GM12878 (cell line): ENCODE results near the gene AKAP13. TPM values are rescaled to one million over a fixed set of nuclear protein-coding genes. Genes with fewer than 3 reads are reported as not detected.

Experiments
- ATAC-seq: fragments of 200-7000 bp; cut with Tn5 transposase; 3 replicates; pipeline ENCODE4 v1.9.1; 2020; ENCODE audit warnings: mild to moderate bottlenecking, moderate library complexity
- BruUV-seq: library from RNA; stranded (reverse); fragments of 400-500 nt; replicated peaks from 2 replicates; lab custom pipeline; 2021; lab: Mats Ljungman, UMichigan
- CTCF ChIA-PET: fragments of 300-600 bp; sonication (Branson Sonifier 250); formaldehyde crosslinking; extraction: SDS; loops from one replicate; lab custom pipeline; 2021; ENCODE audit warnings: inconsistent platforms; lab: Yijun Ruan, JAX
- POLR2A ChIA-PET: fragments of 350-600 bp; formaldehyde crosslinking; extraction: SDS; loops from one replicate; lab custom pipeline; 2021; ENCODE audit warnings: inconsistent platforms; lab: Charles Lee
- RAD21 ChIA-PET: fragments of 300-600 bp; sonication (Branson Sonifier 250); formaldehyde crosslinking; loops from one replicate; lab custom pipeline; 2023; ENCODE audit warnings: antibody characterized with exemption; ENCODE audit not compliant: unreplicated experiment; lab: Charles Lee
- SMC1A ChIA-PET: fragments of 300-600 bp; sonication (Branson Sonifier 250); formaldehyde crosslinking; loops from one replicate; lab custom pipeline; 2023; ENCODE audit not compliant: unreplicated experiment, uncharacterized antibody; lab: Charles Lee
- DNase-seq: peaks from one replicate; pipeline ENCODE4 v3.0.0-alpha.2; 2011; ENCODE audit warnings: low read depth, low spot score
- FAIRE-seq: peaks from 3 replicates; lab custom pipeline; 2011; peaks lifted over from hg19 to GRCh38; lab: Jason Lieb, UNC
- H2AFZ ChIP-seq: 2 replicates; pipeline ENCODE4 v1.6.0; 2011; ENCODE audit warnings: low read depth, low read length, control low read depth; ENCODE audit not compliant: control insufficient read depth
- H3K27ac ChIP-seq: 2 replicates; pipeline ENCODE4 v1.5.1; 2011; ENCODE audit warnings: control low read depth; ENCODE audit not compliant: control insufficient read depth, insufficient read depth
- H3K27me3 ChIP-seq, 2 experiments: replicated peaks in 1 of 2; 2 replicates each; pipeline versions ENCODE4 v1.6.0 to v1.6.1; 2011; ENCODE audit warnings: low read length in 1 of 2; ENCODE audit not compliant: control insufficient read depth in 2 of 2, insufficient read depth in 2 of 2
- H3K36me3 ChIP-seq, 2 experiments: 2 replicates each; pipeline ENCODE4 v1.5.1; 2011; ENCODE audit warnings: low read length in 1 of 2; ENCODE audit not compliant: control insufficient read depth in 2 of 2, insufficient read depth in 2 of 2
- H3K4me1 ChIP-seq: 2 replicates; pipeline ENCODE4 v1.6.1; 2011; ENCODE audit warnings: mild to moderate bottlenecking, low read length, moderate library complexity, mixed read lengths; ENCODE audit not compliant: control insufficient read depth, insufficient read depth
- H3K4me2 ChIP-seq: 2 replicates; pipeline ENCODE4 v1.6.0; 2011; ENCODE audit warnings: control low read depth; ENCODE audit not compliant: control insufficient read depth, insufficient read depth
- H3K4me3 ChIP-seq: fragments of 200-600 bp; sonication (generic); 2 replicates; pipeline ENCODE4 v1.5.1; 2016
- H3K79me2 ChIP-seq: 2 replicates; pipeline ENCODE4 v1.6.0; 2011; ENCODE audit warnings: low read length; ENCODE audit not compliant: control insufficient read depth, insufficient read depth
- H3K9ac ChIP-seq: 2 replicates; pipeline ENCODE4 v1.8.0; 2011; ENCODE audit warnings: low read length, control low read depth, mixed read lengths; ENCODE audit not compliant: control insufficient read depth, insufficient read depth
- H3K9me3 ChIP-seq: replicated peaks from 3 replicates; pipeline ENCODE4 v1.5.1; 2011; ENCODE audit warnings: mild to moderate bottlenecking, low read length; ENCODE audit not compliant: control insufficient read depth, insufficient read depth
- H4K20me1 ChIP-seq: 2 replicates; pipeline ENCODE4 v1.6.0; 2011; ENCODE audit not compliant: control insufficient read depth, insufficient read depth
- EGR1 ChIP-seq, 2 experiments: IDR thresholded peaks; 1 replicate in 1 of 2; 2 replicates in 1 of 2; pipeline ENCODE4 v1.6.1; 2011 to 2012; ENCODE audit warnings: low read depth in 2 of 2, low read length in 2 of 2, borderline replicate concordance in 1 of 2, mild to moderate bottlenecking in 1 of 2, moderate library complexity in 1 of 2
- FOXM1 ChIP-seq: IDR thresholded peaks from 2 replicates; pipeline ENCODE4 v1.6.1; 2012; ENCODE audit warnings: low read depth, mild to moderate bottlenecking, inconsistent platforms, low read length, moderate library complexity
- IRF5 ChIP-seq: fragments of 450-650 bp; IDR thresholded peaks from 2 replicates; pipeline ENCODE4 v1.6.1; 2017; ENCODE audit warnings: borderline replicate concordance
- KDM1A ChIP-seq: fragments of 200-600 bp; sonication (generic); IDR thresholded peaks from 2 replicates; pipeline ENCODE4 v1.6.1; 2016; ENCODE audit warnings: borderline replicate concordance
- KLF5 ChIP-seq: fragments of 450-650 bp; IDR thresholded peaks from 2 replicates; pipeline ENCODE4 v1.6.1; 2014; ENCODE audit warnings: mild to moderate bottlenecking; ENCODE audit not compliant: partially characterized antibody
- NR2F1 ChIP-seq: fragments of 450-650 bp; conservative IDR thresholded peaks from 2 replicates; pipeline ENCODE4 v1.6.1; 2017; ENCODE audit warnings: mild to moderate bottlenecking
- PAX8 ChIP-seq: fragments of 450-650 bp; IDR thresholded peaks from 2 replicates; pipeline ENCODE4 v1.6.1; 2017; ENCODE audit warnings: mild to moderate bottlenecking, moderate library complexity
- POLR2A ChIP-seq: IDR thresholded peaks from 2 replicates; pipeline ENCODE4 v1.6.1; 2011; ENCODE audit warnings: low read depth, mild to moderate bottlenecking, low read length
- SMAD1 ChIP-seq: fragments of 450-650 bp; IDR thresholded peaks from 2 replicates; pipeline ENCODE4 v1.6.1; 2018; ENCODE audit warnings: mild to moderate bottlenecking, low read depth; ENCODE audit not compliant: partially characterized antibody
- WRNIP1 ChIP-seq: IDR thresholded peaks from 2 replicates; pipeline ENCODE4 v1.6.1; 2011; ENCODE audit warnings: low read depth, low read length, improper control_type of control experiment, borderline replicate concordance
- ZNF622 ChIP-seq: fragments of 450-650 bp; IDR thresholded peaks from 2 replicates; pipeline ENCODE4 v1.6.1; 2017; ENCODE audit warnings: mild to moderate bottlenecking, inconsistent platforms
- ZNF687 ChIP-seq: fragments of 450-650 bp; IDR thresholded peaks from 2 replicates; pipeline ENCODE4 v1.6.1; 2017; ENCODE audit warnings: mild to moderate bottlenecking, moderate library complexity
- WGBS: methylation state at CpG from one replicate; pipeline ENCODE4 v1.1.6; 2016; ENCODE audit warnings: low lambda C conversion rate; ENCODE audit not compliant: insufficient replicate concordance, insufficient coverage; ENCODE audit errors: missing lambda C conversion rate; 5-methylcytosine and 5-hydroxymethylcytosine counted together
- in situ Hi-C: fragments of 300-500 bp; cut with MboI; formaldehyde crosslinking; loops from 9 replicates; pipeline ENCODE4 v1.14.3; 2018; ENCODE audit warnings: mixed read lengths
- intact Hi-C: fragments of 100-400 bp; cut with micrococcal nuclease; formaldehyde crosslinking; loops from one replicate; pipeline ENCODE4 v1.14.2; 2022; ENCODE audit not compliant: unreplicated experiment
- polyA plus RNA-seq, 11 experiments: library from polyadenylated mRNA; depleted of rRNA in 4 of 11; unstranded in 6 of 11; stranded (reverse) in 5 of 11; fragments of >200 nt; fragmentation: Nextera tagmentation in 4 of 11; fragmentation: Illumina TruSeq in 1 of 11; extraction: Ambion mirVana in 4 of 11; extraction: Trizol in 1 of 11; gene quantifications; 1 replicate in 1 of 11; 2 replicates in 10 of 11; pipeline versions ENCODE4 v1.2.1 to v1.2.3, GENCODE V29; 2011 to 2016; ENCODE audit warnings: inconsistent platforms in 2 of 11, missing spikeins in 2 of 11, low read depth in 1 of 11
- total RNA-seq, 4 experiments: library from RNA; depleted of rRNA in 3 of 4; stranded (reverse); fragments of >200 nt in 3 of 4; fragmentation: Illumina TruSeq in 1 of 4; extraction: Trizol in 1 of 4; gene quantifications; 2 replicates each; pipeline versions ENCODE4 v1.2.1 to v1.2.3, GENCODE V29; 2013 to 2021
- TF ChIP-seq, protein P1 (sequence below): fragments of 450-650 bp; IDR thresholded peaks from 2 replicates; pipeline ENCODE4 v1.6.1; 2017; ENCODE audit warnings: mild to moderate bottlenecking, moderate library complexity
- TF ChIP-seq, protein P2 (sequence below): fragments of 450-650 bp; conservative IDR thresholded peaks from 2 replicates; pipeline ENCODE4 v1.6.1; 2017; ENCODE audit warnings: mild to moderate bottlenecking, moderate library complexity

Gene AKAP13
- total and polyA plus RNA-seq, 10 of the 15 experiments (the other 5 are each of a cell fraction or from before 2014, with no cell fraction given), result 14.4 to 74.9 (median 55.1) TPM

GRCh38 chr15:85356276-85356675 is 24.1 kb upstream of the AKAP13 start:
- no peak overlapping the region for H2AFZ ChIP-seq
- no peaks in the 10 kb centered on the region for H4K20me1 ChIP-seq
- in situ Hi-C loops (no loop called here), intact Hi-C loops (no loop called here)
- DNase-seq (no peak), FAIRE-seq (no peak), ATAC-seq (no peak)
- SMC1A ChIA-PET, result interaction anchor here (0.7 to 1.9 kb wide), 5 partner anchors 10 to 60 kb away, joined by 3 to 7 read pairs (median 4); no protein-coding TSS in a partner anchor
- no peaks in the 10 kb centered on the region for H3K79me2 ChIP-seq
- RAD21 ChIA-PET, result no interaction called here
- H3K27me3 ChIP-seq, result no peaks in the 10 kb centered on the region; a peak in 1 of 4 replicates
- CTCF ChIA-PET, result interaction anchor here (0.9 to 1.8 kb wide), 3 partner anchors 40 to 60 kb away, joined by 3 to 7 read pairs (median 3); no protein-coding TSS in a partner anchor
- H3K4me1 ChIP-seq, result peaks cover 19% of the 10 kb centered on the region
- no TSS peak for BruUV-seq
- no peak overlapping the region for H3K4me3 ChIP-seq
- WGBS, result 100% methylated on average over 1 of the region's 1 CpG
- H3K4me2 ChIP-seq, result no peak overlapping the region
- no peak overlapping the region for H3K9ac ChIP-seq
- no peaks in the 10 kb centered on the region for H3K36me3 ChIP-seq
- POLR2A ChIA-PET, result no interaction called here
- H3K9me3 ChIP-seq, result no peaks in the 10 kb centered on the region
- no peak overlapping the region for H3K27ac ChIP-seq
- TF ChIP-seq, protein P1, sequence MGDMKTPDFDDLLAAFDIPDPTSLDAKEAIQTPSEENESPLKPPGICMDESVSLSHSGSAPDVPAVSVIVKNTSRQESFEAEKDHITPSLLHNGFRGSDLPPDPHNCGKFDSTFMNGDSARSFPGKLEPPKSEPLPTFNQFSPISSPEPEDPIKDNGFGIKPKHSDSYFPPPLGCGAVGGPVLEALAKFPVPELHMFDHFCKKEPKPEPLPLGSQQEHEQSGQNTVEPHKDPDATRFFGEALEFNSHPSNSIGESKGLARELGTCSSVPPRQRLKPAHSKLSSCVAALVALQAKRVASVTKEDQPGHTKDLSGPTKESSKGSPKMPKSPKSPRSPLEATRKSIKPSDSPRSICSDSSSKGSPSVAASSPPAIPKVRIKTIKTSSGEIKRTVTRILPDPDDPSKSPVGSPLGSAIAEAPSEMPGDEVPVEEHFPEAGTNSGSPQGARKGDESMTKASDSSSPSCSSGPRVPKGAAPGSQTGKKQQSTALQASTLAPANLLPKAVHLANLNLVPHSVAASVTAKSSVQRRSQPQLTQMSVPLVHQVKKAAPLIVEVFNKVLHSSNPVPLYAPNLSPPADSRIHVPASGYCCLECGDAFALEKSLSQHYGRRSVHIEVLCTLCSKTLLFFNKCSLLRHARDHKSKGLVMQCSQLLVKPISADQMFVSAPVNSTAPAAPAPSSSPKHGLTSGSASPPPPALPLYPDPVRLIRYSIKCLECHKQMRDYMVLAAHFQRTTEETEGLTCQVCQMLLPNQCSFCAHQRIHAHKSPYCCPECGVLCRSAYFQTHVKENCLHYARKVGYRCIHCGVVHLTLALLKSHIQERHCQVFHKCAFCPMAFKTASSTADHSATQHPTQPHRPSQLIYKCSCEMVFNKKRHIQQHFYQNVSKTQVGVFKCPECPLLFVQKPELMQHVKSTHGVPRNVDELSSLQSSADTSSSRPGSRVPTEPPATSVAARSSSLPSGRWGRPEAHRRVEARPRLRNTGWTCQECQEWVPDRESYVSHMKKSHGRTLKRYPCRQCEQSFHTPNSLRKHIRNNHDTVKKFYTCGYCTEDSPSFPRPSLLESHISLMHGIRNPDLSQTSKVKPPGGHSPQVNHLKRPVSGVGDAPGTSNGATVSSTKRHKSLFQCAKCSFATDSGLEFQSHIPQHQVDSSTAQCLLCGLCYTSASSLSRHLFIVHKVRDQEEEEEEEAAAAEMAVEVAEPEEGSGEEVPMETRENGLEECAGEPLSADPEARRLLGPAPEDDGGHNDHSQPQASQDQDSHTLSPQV, result no peak
- TF ChIP-seq FOXM1 (no peak), ZNF622 (no peak), ZNF687 (no peak), EGR1 (IDR thresholded peaks at IDR 0.05; ENCODE audit: borderline replicate concordance in 1 of 2, low read depth in 2 of 2, low read length in 2 of 2) (no peak), WRNIP1 (no peak), POLR2A (no peak), KDM1A (no peak), SMAD1 (no peak), NR2F1 (no peak), KLF5 (no peak), PAX8 (no peak), IRF5 (no peak)
- TF ChIP-seq, protein P2, sequence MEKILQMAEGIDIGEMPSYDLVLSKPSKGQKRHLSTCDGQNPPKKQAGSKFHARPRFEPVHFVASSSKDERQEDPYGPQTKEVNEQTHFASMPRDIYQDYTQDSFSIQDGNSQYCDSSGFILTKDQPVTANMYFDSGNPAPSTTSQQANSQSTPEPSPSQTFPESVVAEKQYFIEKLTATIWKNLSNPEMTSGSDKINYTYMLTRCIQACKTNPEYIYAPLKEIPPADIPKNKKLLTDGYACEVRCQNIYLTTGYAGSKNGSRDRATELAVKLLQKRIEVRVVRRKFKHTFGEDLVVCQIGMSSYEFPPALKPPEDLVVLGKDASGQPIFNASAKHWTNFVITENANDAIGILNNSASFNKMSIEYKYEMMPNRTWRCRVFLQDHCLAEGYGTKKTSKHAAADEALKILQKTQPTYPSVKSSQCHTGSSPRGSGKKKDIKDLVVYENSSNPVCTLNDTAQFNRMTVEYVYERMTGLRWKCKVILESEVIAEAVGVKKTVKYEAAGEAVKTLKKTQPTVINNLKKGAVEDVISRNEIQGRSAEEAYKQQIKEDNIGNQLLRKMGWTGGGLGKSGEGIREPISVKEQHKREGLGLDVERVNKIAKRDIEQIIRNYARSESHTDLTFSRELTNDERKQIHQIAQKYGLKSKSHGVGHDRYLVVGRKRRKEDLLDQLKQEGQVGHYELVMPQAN, result no peak
